ENCODE data around the gene SLC6A8.

Gene SLC6A8

GRCh38 chrX:153714256-153714655, 26.5 kb downstream of the SLC6A8 start:
- DNase-seq (ENCODE audit: low read depth), result no peak
- no peak overlapping the region for H3K4me3 ChIP-seq (ENCODE audit: low read depth, low read length)
- TF ChIP-seq MYC (IDR thresholded peaks at IDR 0.05; ENCODE audit: low read depth, low read length) (no peak), MAX (IDR thresholded peaks at IDR 0.05; ENCODE audit: low read depth, low read length) (no peak), CTCF (IDR thresholded peaks at IDR 0.05; ENCODE audit: low read depth, low read length) (no peak), POLR2A (IDR thresholded peaks at IDR 0.05; ENCODE audit: extremely low read depth, insufficient read length) (no peak)

GRCh38 chrX:153717445-153717844, 29.7 kb downstream of the SLC6A8 start:
- no peak for DNase-seq (ENCODE audit: low read depth)
- TF ChIP-seq MYC (IDR thresholded peaks at IDR 0.05; ENCODE audit: low read depth, low read length) (no peak), CTCF (IDR thresholded peaks at IDR 0.05; ENCODE audit: low read depth, low read length) (no peak), POLR2A (IDR thresholded peaks at IDR 0.05; ENCODE audit: extremely low read depth, insufficient read length) (no peak), MAX (IDR thresholded peaks at IDR 0.05; ENCODE audit: low read depth, low read length) (no peak)
- H3K4me3 ChIP-seq (ENCODE audit: low read depth, low read length), result no peak overlapping the region

GRCh38 chrX:153719238-153719637, 31.5 kb downstream of the SLC6A8 start:
- no peak for DNase-seq (ENCODE audit: low read depth)
- no peak for TF ChIP-seq MYC (IDR thresholded peaks at IDR 0.05; ENCODE audit: low read depth, low read length)
- TF ChIP-seq CTCF (IDR thresholded peaks at IDR 0.05; ENCODE audit: low read depth, low read length), result no peak
- no peak for TF ChIP-seq MAX (IDR thresholded peaks at IDR 0.05; ENCODE audit: low read depth, low read length)
- TF ChIP-seq POLR2A (IDR thresholded peaks at IDR 0.05; ENCODE audit: extremely low read depth, insufficient read length), result no peak
- no peak overlapping the region for H3K4me3 ChIP-seq (ENCODE audit: low read depth, low read length)

- no peak for TF ChIP-seq MYC (IDR thresholded peaks at IDR 0.05; ENCODE audit: low read depth, low read length)
- no peak for TF ChIP-seq POLR2A (IDR thresholded peaks at IDR 0.05; ENCODE audit: extremely low read depth, insufficient read length)
- TF ChIP-seq CTCF (IDR thresholded peaks at IDR 0.05; ENCODE audit: low read depth, low read length), result no peak
- TF ChIP-seq MAX (IDR thresholded peaks at IDR 0.05; ENCODE audit: low read depth, low read length), result no peak
- DNase-seq (ENCODE audit: low read depth), result no peak
- no peak overlapping the region for H3K4me3 ChIP-seq (ENCODE audit: low read depth, low read length)
Measured at GRCh38 chrX:153719701-153720100, 32.0 kb downstream of the SLC6A8 start.

GRCh38 chrX:153722704-153723350, 35.1 kb downstream of the SLC6A8 start:
- DNase-seq (ENCODE audit: low read depth), result peak; percentile 53
- H3K4me3 ChIP-seq (ENCODE audit: low read depth, low read length), result peak overlapping the region; percentile 92
- no peak for TF ChIP-seq POLR2A (IDR thresholded peaks at IDR 0.05; ENCODE audit: extremely low read depth, insufficient read length)
- TF ChIP-seq MYC (IDR thresholded peaks at IDR 0.05; ENCODE audit: low read depth, low read length), result no peak
- TF ChIP-seq MAX (IDR thresholded peaks at IDR 0.05; ENCODE audit: low read depth, low read length), result no peak
- TF ChIP-seq CTCF (IDR thresholded peaks at IDR 0.05; ENCODE audit: low read depth, low read length), result no peak
